Activated B cell treated with CpG ODN at 0.5 μM for 24 hours (primary cell): ENCODE measurements around the gene RPS15. TPM values are rescaled to one million over a fixed set of nuclear protein-coding genes. Genes with fewer than 3 reads are reported as not detected.

ENCODE experiments used
- ATAC-seq: fragments of 200-7000 bp; cut with Tn5 transposase; one replicate; pipeline ENCODE4 v1.10.0; 2021; ENCODE audit warnings: low read depth, mild to moderate bottlenecking, moderate library complexity
- CTCF ChIA-PET: fragments of 350-600 bp; sonication (Branson Sonifier 250); formaldehyde crosslinking; loops from one replicate; lab custom pipeline; 2021; ENCODE audit warnings: antibody characterized with exemption; lab: Charles Lee
- POLR2A ChIA-PET: fragments of 350-600 bp; sonication (Branson Sonifier 250); formaldehyde crosslinking; loops from one replicate; lab custom pipeline; 2021; ENCODE audit warnings: antibody characterized with exemption; lab: Charles Lee
- DNase-seq: peaks from one replicate; pipeline ENCODE4 v3.0.0; 2022
- H3K27ac Mint-ChIP-seq: one replicate; pipeline ENCODE4 v1.8.0; 2020; ENCODE audit warnings: mixed read lengths
- H3K27me3 Mint-ChIP-seq: one replicate; pipeline ENCODE4 v1.8.0; 2021; ENCODE audit warnings: mixed read lengths
- H3K36me3 Mint-ChIP-seq: one replicate; pipeline ENCODE4 v1.8.0; 2021; ENCODE audit warnings: low read depth, mixed read lengths
- H3K4me1 Mint-ChIP-seq: one replicate; pipeline ENCODE4 v1.8.0; 2021; ENCODE audit warnings: mixed read lengths
- H3K4me3 Mint-ChIP-seq: one replicate; pipeline ENCODE4 v1.8.0; 2020; ENCODE audit warnings: mild to moderate bottlenecking, mixed read lengths
- H3K9me3 Mint-ChIP-seq: one replicate; pipeline ENCODE4 v1.8.0; 2020; ENCODE audit warnings: mixed read lengths
- intact Hi-C: fragments of 100-400 bp; cut with micrococcal nuclease; formaldehyde crosslinking; loops from one replicate; pipeline ENCODE4 v1.15.1; 2024
- total RNA-seq: library from RNA; stranded (reverse); gene quantifications from 2 replicates; pipeline ENCODE4 v1.2.3, GENCODE V29; 2022
- TF ChIP-seq, protein P1 (sequence below): fragments of 200-600 bp; IDR thresholded peaks from one replicate; pipeline ENCODE4 v1.8.0; 2022; ENCODE audit warnings: antibody characterized with exemption, mild to moderate bottlenecking

RPS15 gene
- total RNA-seq, 1 donor from 2014 or later, result 1,788 TPM

DNA sequence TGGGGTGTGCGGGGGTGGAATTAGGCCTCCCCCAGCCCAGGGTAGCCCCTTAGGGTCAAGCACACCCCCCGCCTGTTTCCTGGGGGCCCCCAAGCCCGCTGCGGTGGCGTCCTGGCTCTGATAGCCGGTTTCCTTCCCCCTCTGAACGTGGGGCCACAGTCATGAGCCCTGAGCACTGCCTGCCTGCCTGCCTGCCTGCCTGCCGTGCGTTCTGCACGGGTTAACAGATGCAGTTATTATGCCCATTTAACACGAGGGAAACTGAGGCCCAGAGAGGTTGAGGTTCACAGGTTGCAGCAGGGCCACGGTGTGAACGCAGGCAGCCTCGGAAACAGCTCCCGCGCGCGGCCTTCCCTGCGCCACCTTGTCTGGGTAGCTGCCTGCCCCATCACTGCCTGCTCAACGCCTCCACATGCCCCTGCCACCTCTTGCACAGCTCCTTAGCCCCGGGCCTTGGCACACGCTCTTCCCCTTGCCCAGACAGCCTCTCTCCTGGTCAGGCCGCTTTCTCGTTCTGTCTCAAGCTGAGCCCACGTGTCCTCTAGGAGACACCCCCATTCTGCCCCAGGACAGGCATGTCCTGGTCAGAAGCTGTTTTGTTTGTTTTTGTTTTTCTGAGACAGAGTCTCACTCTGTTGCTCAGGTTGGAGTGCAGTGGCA is 35.7 kb upstream of the RPS15 start:
- POLR2A ChIA-PET, result interaction anchor here (0.5 to 1.5 kb wide), 7 partner anchors 19 to 1055 kb away, joined by 3 to 9 read pairs (median 5); partner anchors contain the start of genes CIRBP, LMNB2 and NDUFS7
- ATAC-seq, result no peak
- Mint-ChIP-seq H3K36me3 (no peaks in the 10 kb centered on the region), H3K4me3 (peak overlapping the region; percentile 25), H3K27me3 (peaks cover 6% of the 10 kb centered on the region), H3K9me3 (no peaks in the 10 kb centered on the region), H3K4me1 (peaks cover 20% of the 10 kb centered on the region), H3K27ac (no peak overlapping the region)
- DNase-seq, result no peak
- intact Hi-C loops, result loop anchor here (10.0 kb wide), 1 partner anchor 718 kb away; no protein-coding TSS in a partner anchor
- CTCF ChIA-PET, result interaction anchor here (1.1 to 1.3 kb wide), 2 partner anchors 42 to 123 kb away, joined by 3 to 4 read pairs; no protein-coding TSS in a partner anchor
- TF ChIP-seq, protein P1, sequence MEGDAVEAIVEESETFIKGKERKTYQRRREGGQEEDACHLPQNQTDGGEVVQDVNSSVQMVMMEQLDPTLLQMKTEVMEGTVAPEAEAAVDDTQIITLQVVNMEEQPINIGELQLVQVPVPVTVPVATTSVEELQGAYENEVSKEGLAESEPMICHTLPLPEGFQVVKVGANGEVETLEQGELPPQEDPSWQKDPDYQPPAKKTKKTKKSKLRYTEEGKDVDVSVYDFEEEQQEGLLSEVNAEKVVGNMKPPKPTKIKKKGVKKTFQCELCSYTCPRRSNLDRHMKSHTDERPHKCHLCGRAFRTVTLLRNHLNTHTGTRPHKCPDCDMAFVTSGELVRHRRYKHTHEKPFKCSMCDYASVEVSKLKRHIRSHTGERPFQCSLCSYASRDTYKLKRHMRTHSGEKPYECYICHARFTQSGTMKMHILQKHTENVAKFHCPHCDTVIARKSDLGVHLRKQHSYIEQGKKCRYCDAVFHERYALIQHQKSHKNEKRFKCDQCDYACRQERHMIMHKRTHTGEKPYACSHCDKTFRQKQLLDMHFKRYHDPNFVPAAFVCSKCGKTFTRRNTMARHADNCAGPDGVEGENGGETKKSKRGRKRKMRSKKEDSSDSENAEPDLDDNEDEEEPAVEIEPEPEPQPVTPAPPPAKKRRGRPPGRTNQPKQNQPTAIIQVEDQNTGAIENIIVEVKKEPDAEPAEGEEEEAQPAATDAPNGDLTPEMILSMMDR, result no peak

DNA sequence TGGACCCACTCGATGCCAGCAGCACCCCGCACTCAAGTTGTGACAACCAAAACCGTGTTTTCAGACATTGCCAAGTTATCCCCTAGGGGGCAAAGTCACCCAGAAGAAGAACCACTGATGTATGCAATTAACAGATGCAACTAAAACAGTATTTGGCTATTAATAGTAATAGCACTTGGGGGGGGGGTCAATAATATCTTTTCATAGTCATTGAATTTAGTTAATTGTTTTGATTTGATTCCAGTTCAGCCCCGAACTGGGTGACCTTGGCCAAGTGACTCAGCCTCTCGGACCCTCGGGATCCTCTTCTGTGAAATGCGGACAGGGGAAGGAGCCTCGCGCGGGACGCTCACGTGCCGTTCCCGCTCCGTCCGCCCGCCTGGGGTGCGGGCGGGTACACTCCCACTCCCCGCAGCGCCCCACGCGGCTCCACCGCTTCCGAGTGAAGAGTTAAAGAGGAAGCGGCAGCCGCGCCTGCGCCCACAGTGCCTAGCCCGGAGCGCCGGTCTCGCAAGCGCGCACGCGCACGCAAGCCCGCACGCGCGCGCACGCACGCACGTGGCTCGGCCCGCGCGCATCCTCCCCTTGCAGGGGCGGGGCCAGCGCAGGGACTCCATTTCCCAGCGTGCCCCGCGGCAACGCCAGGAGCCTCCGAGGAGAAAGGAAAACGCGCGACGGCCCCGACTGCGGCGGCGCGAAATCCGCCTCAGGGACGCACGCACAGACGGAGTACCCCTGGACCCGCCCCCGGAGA is 31.2 kb upstream of the RPS15 start:
- Mint-ChIP-seq H3K9me3 (no peaks in the 10 kb centered on the region), H3K4me1 (peaks cover 46% of the 10 kb centered on the region), H3K27me3 (peaks cover 6% of the 10 kb centered on the region), H3K36me3 (peaks cover 24% of the 10 kb centered on the region), H3K27ac (peak overlapping the region; percentile 84), H3K4me3 (peak overlapping the region; percentile 78)
- TF ChIP-seq, protein P1, result no peak
- intact Hi-C loops, result loop anchor here (1.0 to 10.0 kb wide), 10 partner anchors 24 to 834 kb away; partner anchors contain the start of genes BSG, C19orf25, CIRBP and MBD3
- ChIA-PET CTCF (interaction anchor here (1.4 kb wide), 1 partner anchor 163 kb away, joined by 6 read pairs; no protein-coding TSS in a partner anchor), POLR2A (no interaction called here)
- DNase-seq (peak; percentile 100), ATAC-seq (peak; percentile 82)

DNA sequence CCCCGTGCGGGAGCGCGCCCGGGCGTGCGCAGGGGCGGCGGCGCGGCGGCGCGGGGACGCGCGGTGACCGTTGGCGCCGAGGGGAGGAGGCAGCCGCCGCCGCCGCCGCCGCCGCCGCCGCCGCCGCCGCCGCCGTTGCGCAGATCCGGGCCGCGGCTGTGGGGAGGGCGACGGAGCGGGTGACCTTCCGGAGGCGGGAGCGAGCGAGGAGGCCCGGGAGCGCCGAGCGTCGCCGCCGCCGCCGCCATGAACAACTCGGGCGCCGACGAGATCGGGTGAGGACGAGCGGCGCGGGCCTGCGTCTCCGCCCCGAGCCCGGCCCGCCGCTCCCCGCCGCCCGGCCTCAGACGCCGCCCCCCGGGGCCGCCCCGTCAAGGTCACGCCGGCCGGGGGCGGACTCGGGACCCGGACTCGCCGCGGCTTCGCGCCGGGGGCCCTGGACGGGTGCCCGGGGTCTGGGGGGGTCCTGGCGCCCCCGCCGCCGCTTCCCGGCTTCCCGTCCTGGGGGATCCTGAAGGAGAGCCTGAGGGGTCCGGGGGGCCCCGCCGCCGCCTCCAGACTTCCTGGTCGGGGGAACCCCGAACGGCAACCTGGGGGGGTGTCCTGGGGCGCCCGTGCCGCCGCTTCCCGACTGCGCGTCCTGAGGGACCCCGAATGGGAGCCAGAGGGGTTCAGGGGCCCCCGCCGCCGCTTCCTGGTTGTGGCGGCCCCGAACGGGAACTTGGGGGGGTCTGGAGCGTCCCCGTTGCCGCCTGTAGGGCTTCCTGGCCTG is 30.5 kb upstream of the RPS15 start, which contains the start of gene DAZAP1:
Gene DAZAP1 (plus strand): TSS at position 59 of the 772 bp plus-strand sequence. CDS start 188 bp downstream, at position 247.
- peaks cover 4% of the 10 kb centered on the region for H3K27me3 Mint-ChIP-seq
- H3K27ac Mint-ChIP-seq, result peak within 1 kb of the TSS; percentile 84
- ChIA-PET CTCF (no interaction called here), POLR2A (interaction anchor here (1.2 kb wide), 1 partner anchor 155 kb away, joined by 4 read pairs; no protein-coding TSS in a partner anchor)
- no peaks in the 10 kb centered on the region for H3K9me3 Mint-ChIP-seq
- no peak for ATAC-seq
- H3K4me1 Mint-ChIP-seq, result peaks cover 47% of the 10 kb centered on the region
- H3K36me3 Mint-ChIP-seq, result peaks cover 26% of the 10 kb centered on the region
- peak within 1 kb of the TSS; percentile 88 for H3K4me3 Mint-ChIP-seq
- intact Hi-C loops, result loop anchor here (1.0 to 10.0 kb wide), 11 partner anchors 24 to 835 kb away; partner anchors contain the start of genes BSG, C19orf25, CIRBP and MBD3
- TF ChIP-seq, protein P1, result no peak
- no peak for DNase-seq

DNA sequence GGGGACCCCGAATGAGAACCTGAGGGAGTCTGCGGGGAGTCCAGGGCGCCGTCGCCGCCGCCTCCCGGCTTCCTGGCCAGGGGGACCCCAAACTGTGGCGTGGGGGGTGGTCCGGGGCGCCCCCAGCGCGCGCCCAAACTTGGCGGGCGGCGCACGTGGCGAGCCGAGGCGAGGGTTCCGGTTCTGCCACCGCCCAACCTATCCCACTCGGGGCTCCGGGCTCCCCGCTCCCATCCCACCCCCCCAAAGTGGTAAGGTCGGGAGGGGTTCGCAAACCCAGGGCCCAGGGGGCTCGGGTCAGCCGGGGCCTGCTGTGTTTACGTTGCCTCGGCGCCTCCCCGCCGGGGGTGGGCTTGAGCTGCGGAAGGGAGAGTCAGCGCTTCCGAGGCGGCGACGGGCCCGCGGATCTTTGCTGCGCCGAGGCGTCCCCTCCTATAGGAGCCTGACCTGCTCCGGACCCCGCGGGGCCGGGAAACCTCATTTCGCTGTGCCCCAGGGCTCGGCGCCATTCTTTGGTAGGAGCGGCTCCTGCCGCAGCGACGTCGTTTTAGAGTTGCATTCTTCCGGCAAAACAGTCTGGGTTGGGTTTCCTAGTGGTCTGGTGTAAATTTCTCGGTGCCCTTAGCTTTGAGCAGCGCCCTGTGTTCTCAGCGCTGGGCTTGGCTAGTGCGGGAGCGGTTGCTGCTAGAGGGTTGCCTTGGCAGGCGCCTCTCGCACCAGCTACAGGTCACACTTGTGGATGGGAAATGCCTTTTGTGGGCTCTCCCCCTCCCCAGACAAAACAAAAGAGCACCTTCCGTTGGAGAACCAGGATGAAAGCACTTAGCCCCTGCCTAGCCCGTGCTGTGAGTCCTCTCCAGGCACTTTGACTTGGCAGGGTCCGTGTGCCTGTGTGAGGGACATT is 29.6 kb upstream of the RPS15 start:
- POLR2A ChIA-PET, result interaction anchor here (0.7 to 1.4 kb wide), 14 partner anchors 15 to 1450 kb away, joined by 3 to 17 read pairs (median 4); partner anchors contain the start of genes CIRBP and FAM174C
- ATAC-seq (peak; percentile 3), DNase-seq (peak; percentile 54)
- H3K4me3 Mint-ChIP-seq, result peak overlapping the region; percentile 88
- H3K27me3 Mint-ChIP-seq, result no peaks in the 10 kb centered on the region
- CTCF ChIA-PET, result no interaction called here
- TF ChIP-seq, protein P1, result no peak
- peaks cover 34% of the 10 kb centered on the region for H3K36me3 Mint-ChIP-seq
- intact Hi-C loops, result loop anchor here (1.0 to 10.0 kb wide), 4 partner anchors 30 to 724 kb away; partner anchors contain the start of genes MBD3 and RPS15
- peak overlapping the region; percentile 89 for H3K27ac Mint-ChIP-seq
- H3K9me3 Mint-ChIP-seq, result no peaks in the 10 kb centered on the region
- H3K4me1 Mint-ChIP-seq, result peaks cover 48% of the 10 kb centered on the region
